ENCODE data around the gene NYAP2.

Gene NYAP2

GRCh38 chr2:225515033-225515432 is 115.5 kb downstream of the NYAP2 start:
- Histone ChIP-seq H3K36me3 (ENCODE audit: insufficient read depth, low read length) (no peaks in the 10 kb centered on the region), H4K20me1 (ENCODE audit: insufficient read depth, low read length, poor library complexity, severe bottlenecking) (no peaks in the 10 kb centered on the region), H3K4me1 (ENCODE audit: insufficient read depth, low read length, poor library complexity, severe bottlenecking) (no peaks in the 10 kb centered on the region), H3K9me2 (replicated peaks; ENCODE audit: low read depth, low read length) (no peaks in the 10 kb centered on the region), H3K27me3 (ENCODE audit: insufficient read depth, low read length, poor library complexity, severe bottlenecking) (no peaks in the 10 kb centered on the region), H3K9ac (ENCODE audit: low read depth, low read length, poor library complexity, severe bottlenecking) (no peak overlapping the region), H3K9me3 (ENCODE audit: insufficient read depth, low read depth, low read length) (no peaks in the 10 kb centered on the region), H2AFZ (ENCODE audit: low read length) (no peak overlapping the region), H3K4me3 (ENCODE audit: low read length, poor library complexity, severe bottlenecking) (no peak overlapping the region), H3K79me2 (ENCODE audit: insufficient read depth, low read length) (no peaks in the 10 kb centered on the region), H3K4me2 (ENCODE audit: low read depth, low read length, poor library complexity, severe bottlenecking) (no peak overlapping the region), H3F3A (ENCODE audit: low read depth) (no peaks in the 10 kb centered on the region)
- TF ChIP-seq EZH2phosphoT487 (IDR thresholded peaks at IDR 0.05; ENCODE audit: borderline replicate concordance) (no peak), CTCF (conservative IDR thresholded peaks at IDR 0.05; ENCODE audit: low read length) (no peak)

- Histone ChIP-seq H2AFZ (ENCODE audit: low read length) (no peak overlapping the region), H3F3A (ENCODE audit: low read depth) (no peaks in the 10 kb centered on the region), H3K4me1 (ENCODE audit: insufficient read depth, low read length, poor library complexity, severe bottlenecking) (no peaks in the 10 kb centered on the region), H3K9ac (ENCODE audit: low read depth, low read length, poor library complexity, severe bottlenecking) (no peak overlapping the region), H3K9me2 (replicated peaks; ENCODE audit: low read depth, low read length) (no peaks in the 10 kb centered on the region), H3K27me3 (ENCODE audit: insufficient read depth, low read length, poor library complexity, severe bottlenecking) (no peaks in the 10 kb centered on the region), H3K4me3 (ENCODE audit: low read length, poor library complexity, severe bottlenecking) (no peak overlapping the region), H3K4me2 (ENCODE audit: low read depth, low read length, poor library complexity, severe bottlenecking) (no peak overlapping the region), H3K36me3 (ENCODE audit: insufficient read depth, low read length) (no peaks in the 10 kb centered on the region), H3K9me3 (ENCODE audit: insufficient read depth, low read depth, low read length) (no peaks in the 10 kb centered on the region), H3K79me2 (ENCODE audit: insufficient read depth, low read length) (no peaks in the 10 kb centered on the region), H4K20me1 (ENCODE audit: insufficient read depth, low read length, poor library complexity, severe bottlenecking) (no peaks in the 10 kb centered on the region)
- TF ChIP-seq EZH2phosphoT487 (IDR thresholded peaks at IDR 0.05; ENCODE audit: borderline replicate concordance) (no peak), CTCF (conservative IDR thresholded peaks at IDR 0.05; ENCODE audit: low read length) (no peak)
These were observed 127.4 kb downstream of the NYAP2 start for GRCh38 chr2:225526760-225527390.

- H3K79me2 ChIP-seq (ENCODE audit: insufficient read depth, low read length): no peaks in the 10 kb centered on the region
- TF ChIP-seq EZH2phosphoT487 (IDR thresholded peaks at IDR 0.05; ENCODE audit: borderline replicate concordance) (no peak), CTCF (conservative IDR thresholded peaks at IDR 0.05; ENCODE audit: low read length) (no peak)
- H3K4me3 ChIP-seq (ENCODE audit: low read length, poor library complexity, severe bottlenecking): no peak overlapping the region
- H3K9ac ChIP-seq (ENCODE audit: low read depth, low read length, poor library complexity, severe bottlenecking): no peak overlapping the region
- H2AFZ ChIP-seq (ENCODE audit: low read length): no peak overlapping the region
- H3K27me3 ChIP-seq (ENCODE audit: insufficient read depth, low read length, poor library complexity, severe bottlenecking): no peaks in the 10 kb centered on the region
- H3F3A ChIP-seq (ENCODE audit: low read depth): no peaks in the 10 kb centered on the region
- no peaks in the 10 kb centered on the region for H3K9me2 ChIP-seq (replicated peaks; ENCODE audit: low read depth, low read length)
- no peaks in the 10 kb centered on the region for H3K4me1 ChIP-seq (ENCODE audit: insufficient read depth, low read length, poor library complexity, severe bottlenecking)
- no peaks in the 10 kb centered on the region for H3K9me3 ChIP-seq (ENCODE audit: insufficient read depth, low read depth, low read length)
- no peak overlapping the region for H3K4me2 ChIP-seq (ENCODE audit: low read depth, low read length, poor library complexity, severe bottlenecking)
- H4K20me1 ChIP-seq (ENCODE audit: insufficient read depth, low read length, poor library complexity, severe bottlenecking): no peaks in the 10 kb centered on the region
- no peaks in the 10 kb centered on the region for H3K36me3 ChIP-seq (ENCODE audit: insufficient read depth, low read length)
These were observed 132.0 kb downstream of the NYAP2 start for GRCh38 chr2:225531559-225531958.
